ENCODE measurements around the gene CDH4. TPM values are rescaled to one million over a fixed set of nuclear protein-coding genes. Genes with fewer than 3 reads are reported as not detected.

CDH4 gene
- total RNA-seq, 1 experiment from 2014 or later: 25.0 TPM

GRCh38 chr20:61909821-61910220 is 657.8 kb downstream of the CDH4 start:
- Mint-ChIP-seq H3K27ac (ENCODE audit: low read depth, unreplicated experiment) (no peak overlapping the region), H3K4me3 (ENCODE audit: unreplicated experiment) (no peak overlapping the region), H3K36me3 (ENCODE audit: insufficient read depth, unreplicated experiment) (peaks cover 9% of the 10 kb centered on the region), H3K4me1 (ENCODE audit: insufficient read depth, unreplicated experiment) (no peaks in the 10 kb centered on the region), H3K9me3 (ENCODE audit: unreplicated experiment) (peaks cover 8% of the 10 kb centered on the region), H3K27me3 (ENCODE audit: insufficient read depth, unreplicated experiment) (no peaks in the 10 kb centered on the region)
- intact Hi-C loops (cut with micrococcal nuclease): no loop called here
- no peak for DNase-seq (ENCODE audit: unreplicated experiment)
- no TSS peak for BruUV-seq (replicated peaks)
- CTCF ChIA-PET: interaction anchor here (0.6 to 3.0 kb wide), 3 partner anchors 12 to 23 kb away, joined by 3 to 16 read pairs (median 3); no protein-coding TSS in a partner anchor
- TF ChIP-seq, protein P1, sequence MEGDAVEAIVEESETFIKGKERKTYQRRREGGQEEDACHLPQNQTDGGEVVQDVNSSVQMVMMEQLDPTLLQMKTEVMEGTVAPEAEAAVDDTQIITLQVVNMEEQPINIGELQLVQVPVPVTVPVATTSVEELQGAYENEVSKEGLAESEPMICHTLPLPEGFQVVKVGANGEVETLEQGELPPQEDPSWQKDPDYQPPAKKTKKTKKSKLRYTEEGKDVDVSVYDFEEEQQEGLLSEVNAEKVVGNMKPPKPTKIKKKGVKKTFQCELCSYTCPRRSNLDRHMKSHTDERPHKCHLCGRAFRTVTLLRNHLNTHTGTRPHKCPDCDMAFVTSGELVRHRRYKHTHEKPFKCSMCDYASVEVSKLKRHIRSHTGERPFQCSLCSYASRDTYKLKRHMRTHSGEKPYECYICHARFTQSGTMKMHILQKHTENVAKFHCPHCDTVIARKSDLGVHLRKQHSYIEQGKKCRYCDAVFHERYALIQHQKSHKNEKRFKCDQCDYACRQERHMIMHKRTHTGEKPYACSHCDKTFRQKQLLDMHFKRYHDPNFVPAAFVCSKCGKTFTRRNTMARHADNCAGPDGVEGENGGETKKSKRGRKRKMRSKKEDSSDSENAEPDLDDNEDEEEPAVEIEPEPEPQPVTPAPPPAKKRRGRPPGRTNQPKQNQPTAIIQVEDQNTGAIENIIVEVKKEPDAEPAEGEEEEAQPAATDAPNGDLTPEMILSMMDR (IDR thresholded peaks at IDR 0.05; ENCODE audit: unreplicated experiment): no peak
- POLR2A ChIA-PET: no interaction called here

- no peaks in the 10 kb centered on the region for H3K4me1 Mint-ChIP-seq (ENCODE audit: insufficient read depth, unreplicated experiment)
- TSS peak; percentile 24 for BruUV-seq (replicated peaks)
- TF ChIP-seq, protein P1 (IDR thresholded peaks at IDR 0.05; ENCODE audit: unreplicated experiment): no peak
- no peak for DNase-seq (ENCODE audit: unreplicated experiment)
- no peak overlapping the region for H3K27ac Mint-ChIP-seq (ENCODE audit: low read depth, unreplicated experiment)
- CTCF ChIA-PET: interaction anchor here (0.6 to 3.0 kb wide), 5 partner anchors 16 to 1221 kb away, joined by 3 to 16 read pairs (median 3); no protein-coding TSS in a partner anchor
- H3K4me3 Mint-ChIP-seq (ENCODE audit: unreplicated experiment): no peak overlapping the region
- peaks cover 9% of the 10 kb centered on the region for H3K36me3 Mint-ChIP-seq (ENCODE audit: insufficient read depth, unreplicated experiment)
- intact Hi-C loops (cut with micrococcal nuclease): no loop called here
- H3K9me3 Mint-ChIP-seq (ENCODE audit: unreplicated experiment): peaks cover 8% of the 10 kb centered on the region
- POLR2A ChIA-PET: no interaction called here
- no peaks in the 10 kb centered on the region for H3K27me3 Mint-ChIP-seq (ENCODE audit: insufficient read depth, unreplicated experiment)
Measured at GRCh38 chr20:61911824-61912223, 659.8 kb downstream of the CDH4 start.

- DNase-seq (ENCODE audit: unreplicated experiment): no peak
- ChIA-PET CTCF (interaction anchor here (0.6 to 1.1 kb wide), 4 partner anchors 17 to 1222 kb away, joined by 3 to 6 read pairs (median 3); no protein-coding TSS in a partner anchor), POLR2A (no interaction called here)
- TF ChIP-seq, protein P1 (IDR thresholded peaks at IDR 0.05; ENCODE audit: unreplicated experiment): no peak
- H3K27ac Mint-ChIP-seq (ENCODE audit: low read depth, unreplicated experiment): no peak overlapping the region
- no peaks in the 10 kb centered on the region for H3K27me3 Mint-ChIP-seq (ENCODE audit: insufficient read depth, unreplicated experiment)
- intact Hi-C loops (cut with micrococcal nuclease): no loop called here
- H3K36me3 Mint-ChIP-seq (ENCODE audit: insufficient read depth, unreplicated experiment): peaks cover 9% of the 10 kb centered on the region
- no peaks in the 10 kb centered on the region for H3K4me1 Mint-ChIP-seq (ENCODE audit: insufficient read depth, unreplicated experiment)
- H3K9me3 Mint-ChIP-seq (ENCODE audit: unreplicated experiment): peaks cover 8% of the 10 kb centered on the region
- no TSS peak for BruUV-seq (replicated peaks)
- H3K4me3 Mint-ChIP-seq (ENCODE audit: unreplicated experiment): no peak overlapping the region
Measured at GRCh38 chr20:61912665-61913422, 660.8 kb downstream of the CDH4 start.

DNA sequence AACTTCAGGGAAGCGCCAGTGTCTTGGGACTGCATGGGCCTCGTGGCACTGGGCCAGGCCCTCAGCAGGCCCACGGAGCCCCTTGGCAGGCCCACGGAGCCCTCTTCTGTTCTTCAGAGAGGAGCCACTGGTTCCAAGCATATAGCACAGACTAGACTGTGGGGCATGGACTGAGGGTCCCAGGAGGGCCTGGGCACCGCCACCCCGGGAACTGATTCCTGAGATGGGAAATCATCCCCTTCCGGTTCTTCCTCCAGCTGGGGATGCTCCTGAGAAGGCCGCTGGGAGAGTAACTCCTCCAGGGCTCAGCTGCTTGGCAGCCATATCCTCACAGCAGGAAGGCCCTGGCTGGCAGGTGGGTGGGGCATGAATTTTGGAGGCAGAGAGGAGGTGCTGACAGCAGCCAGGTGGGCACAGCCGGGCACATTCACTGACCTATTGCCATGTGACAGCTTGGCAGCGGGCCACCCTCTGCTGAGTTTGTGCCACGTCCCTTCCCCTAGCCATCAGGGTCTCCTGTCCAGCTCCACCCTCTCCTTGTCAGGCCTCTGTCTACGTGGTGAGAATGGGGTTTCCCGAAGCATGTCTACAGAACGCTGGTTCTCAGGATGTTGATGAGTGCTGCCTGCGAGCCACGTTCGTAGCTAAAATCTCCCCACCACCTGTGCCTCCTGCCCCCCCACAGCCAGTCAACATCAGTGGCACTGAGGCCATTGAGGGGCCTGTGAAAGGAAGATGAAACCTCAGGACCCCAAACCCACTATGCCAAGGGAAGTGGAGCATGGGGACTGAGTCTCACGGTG is 661.6 kb downstream of the CDH4 start:
- no peak for DNase-seq (ENCODE audit: unreplicated experiment)
- intact Hi-C loops (cut with micrococcal nuclease): no loop called here
- Mint-ChIP-seq H3K27me3 (ENCODE audit: insufficient read depth, unreplicated experiment) (no peaks in the 10 kb centered on the region), H3K36me3 (ENCODE audit: insufficient read depth, unreplicated experiment) (peaks cover 9% of the 10 kb centered on the region), H3K27ac (ENCODE audit: low read depth, unreplicated experiment) (no peak overlapping the region), H3K9me3 (ENCODE audit: unreplicated experiment) (peaks cover 8% of the 10 kb centered on the region), H3K4me1 (ENCODE audit: insufficient read depth, unreplicated experiment) (no peaks in the 10 kb centered on the region), H3K4me3 (ENCODE audit: unreplicated experiment) (no peak overlapping the region)
- BruUV-seq (replicated peaks): no TSS peak
- CTCF ChIA-PET: interaction anchor here (0.6 to 0.8 kb wide), 3 partner anchors 18 to 1309 kb away, joined by 3 read pairs; no protein-coding TSS in a partner anchor
- TF ChIP-seq, protein P1 (IDR thresholded peaks at IDR 0.05; ENCODE audit: unreplicated experiment): no peak
- POLR2A ChIA-PET: no interaction called here

All from MCF 10A (cell line).